ENCODE data around the gene FANCC.

Gene FANCC

GRCh38 chr9:95060916-95061315, 256.6 kb downstream of the FANCC start:
- no peak for DNase-seq

GRCh38 chr9:95060234-95060633, 257.3 kb downstream of the FANCC start:
- no peak for DNase-seq

GRCh38 chr9:95058795-95059386, 258.6 kb downstream of the FANCC start:
- DNase-seq: peak; percentile 19

GRCh38 chr9:95058121-95058785, 259.3 kb downstream of the FANCC start:
- no peak for DNase-seq

GRCh38 chr9:95057101-95057500, 260.4 kb downstream of the FANCC start:
- DNase-seq: no peak

GRCh38 chr9:95055851-95056551, 261.5 kb downstream of the FANCC start:
- no peak for DNase-seq

- DNase-seq: no peak
These were observed 262.1 kb downstream of the FANCC start for GRCh38 chr9:95055334-95055850.

- no peak for DNase-seq
These were observed 263.6 kb downstream of the FANCC start for GRCh38 chr9:95053611-95054570.

GRCh38 chr9:95049761-95050160, 267.7 kb downstream of the FANCC start:
- no peak for DNase-seq

All from NCI-H2171 (cell line).